IMR-90 (cell line): ENCODE data around the gene SLIT1. TPM values are rescaled to one million over a fixed set of nuclear protein-coding genes. Genes with fewer than 3 reads are reported as not detected.

Source experiments
- ATAC-seq: fragments of 200-7000 bp; cut with Tn5 transposase; 2 replicates; pipeline ENCODE4 v1.9.1; 2020; ENCODE audit warnings: low read depth, mild to moderate bottlenecking, moderate library complexity
- BruUV-seq: library from RNA; stranded (reverse); fragments of 400-500 nt; replicated peaks from 2 replicates; lab custom pipeline; 2021; lab: Mats Ljungman, UMichigan
- CTCF ChIA-PET: fragments of 300-600 bp; formaldehyde crosslinking; extraction: SDS; loops from one replicate; lab custom pipeline; 2021; ENCODE audit warnings: antibody characterized with exemption; lab: Yijun Ruan, JAX
- POLR2A ChIA-PET: fragments of 300-600 bp; sonication (Branson Sonifier 250); formaldehyde crosslinking; loops from one replicate; lab custom pipeline; 2022; ENCODE audit warnings: antibody characterized with exemption; ENCODE audit not compliant: unreplicated experiment; lab: Charles Lee
- DNase-seq: peaks from one replicate; pipeline ENCODE4 v3.0.0; 2013
- H2AFZ ChIP-seq: replicated peaks from 2 replicates; pipeline ENCODE3; 2013; ENCODE audit warnings: low read length, mild to moderate bottlenecking; ENCODE audit not compliant: poor library complexity
- H2AK5ac ChIP-seq: 2 replicates; pipeline ENCODE4 v1.6.1; 2013; ENCODE audit warnings: low read depth, low read length, inconsistent platforms
- H2AK9ac ChIP-seq: replicated peaks from 2 replicates; pipeline ENCODE3; 2013; ENCODE audit warnings: mild to moderate bottlenecking, low read depth, low read length, moderate library complexity; ENCODE audit not compliant: poor library complexity
- H2BK120ac ChIP-seq: 2 replicates; pipeline ENCODE4 v1.6.1; 2013; ENCODE audit warnings: low read depth, low read length, inconsistent platforms
- H2BK15ac ChIP-seq: 3 replicates; pipeline ENCODE4 v1.6.1; 2013; ENCODE audit warnings: low read depth, low read length, inconsistent platforms
- H2BK20ac ChIP-seq: 2 replicates; pipeline ENCODE4 v1.6.1; 2013; ENCODE audit warnings: low read depth, mild to moderate bottlenecking, inconsistent platforms, low read length, moderate library complexity
- H2BK5ac ChIP-seq: 2 replicates; pipeline ENCODE4 v1.6.1; 2013; ENCODE audit warnings: mild to moderate bottlenecking, low read depth, low read length, inconsistent platforms; ENCODE audit not compliant: poor library complexity, severe bottlenecking
- H3K14ac ChIP-seq: replicated peaks from 2 replicates; pipeline ENCODE4 v1.6.1; 2013; ENCODE audit warnings: low read depth, low read length, inconsistent platforms
- H3K18ac ChIP-seq: 2 replicates; pipeline ENCODE4 v1.6.1; 2013; ENCODE audit warnings: low read depth, low read length, control low read depth
- H3K23ac ChIP-seq: 2 replicates; pipeline ENCODE4 v1.6.1; 2013; ENCODE audit warnings: low read depth, low read length, inconsistent platforms
- H3K27ac ChIP-seq: 2 replicates; pipeline ENCODE4 v1.5.1; 2013; ENCODE audit warnings: mild to moderate bottlenecking, control low read depth, low read length; ENCODE audit not compliant: insufficient read depth
- H3K27me3 ChIP-seq: 2 replicates; pipeline ENCODE4 v1.6.1; 2013; ENCODE audit warnings: low read length; ENCODE audit not compliant: control insufficient read depth, insufficient read depth
- H3K36me3 ChIP-seq: 2 replicates; pipeline ENCODE4 v1.6.1; 2013; ENCODE audit warnings: low read length, mixed read lengths; ENCODE audit not compliant: control insufficient read depth, insufficient read depth
- H3K4ac ChIP-seq: 2 replicates; pipeline ENCODE4 v1.6.1; 2013; ENCODE audit warnings: low read depth, low read length, inconsistent platforms
- H3K4me1 ChIP-seq: 2 replicates; pipeline ENCODE4 v1.6.1; 2013; ENCODE audit warnings: low read length, mixed read lengths; ENCODE audit not compliant: control insufficient read depth, insufficient read depth
- H3K4me2 ChIP-seq: 2 replicates; pipeline ENCODE4 v1.6.1; 2013; ENCODE audit warnings: low read depth, mild to moderate bottlenecking, control low read depth, low read length, moderate library complexity
- H3K4me3 ChIP-seq: 2 replicates; pipeline ENCODE4 v1.5.1; 2013; ENCODE audit warnings: low read depth, mild to moderate bottlenecking, control low read depth, low read length, moderate library complexity; ENCODE audit not compliant: insufficient read depth
- H3K56ac ChIP-seq: 2 replicates; pipeline ENCODE4 v1.6.1; 2013; ENCODE audit warnings: low read length, inconsistent platforms; ENCODE audit not compliant: insufficient read depth; ENCODE audit errors: extremely low read depth
- H3K79me1 ChIP-seq, 2 experiments: 2 replicates each; pipeline ENCODE4 v1.6.1; 2013; ENCODE audit warnings: low read length in 2 of 2, inconsistent platforms in 1 of 2, low read depth in 1 of 2
- H3K9ac ChIP-seq: 2 replicates; pipeline ENCODE4 v1.6.1; 2013; ENCODE audit warnings: low read depth, low read length, control low read depth
- H3K9me1 ChIP-seq: 2 replicates; pipeline ENCODE4 v1.6.1; 2013; ENCODE audit warnings: low read length, inconsistent platforms; ENCODE audit not compliant: insufficient read depth
- H3K9me3 ChIP-seq: 2 replicates; pipeline ENCODE4 v1.6.1; 2013; ENCODE audit warnings: low read length; ENCODE audit not compliant: control insufficient read depth, insufficient read depth
- H4K20me1 ChIP-seq: 2 replicates; pipeline ENCODE4 v1.6.1; 2013; ENCODE audit warnings: low read length, inconsistent platforms; ENCODE audit not compliant: insufficient read depth
- H4K5ac ChIP-seq: 2 replicates; pipeline ENCODE4 v1.6.1; 2013; ENCODE audit warnings: mild to moderate bottlenecking, low read depth, low read length, control low read depth
- H4K8ac ChIP-seq, 2 experiments: 2 replicates each; pipeline ENCODE4 v1.6.1; 2013; ENCODE audit warnings: low read depth in 2 of 2, low read length in 2 of 2, control low read depth in 1 of 2, inconsistent platforms in 1 of 2
- H4K91ac ChIP-seq: 2 replicates; pipeline ENCODE4 v1.6.1; 2013; ENCODE audit warnings: low read depth, low read length, inconsistent platforms; ENCODE audit not compliant: insufficient read depth
- CEBPB ChIP-seq: IDR thresholded peaks from 2 replicates; pipeline ENCODE4 v1.6.1; 2012; ENCODE audit warnings: low read depth, low read length, improper control_type of control experiment
- CHD1 ChIP-seq: IDR thresholded peaks from 2 replicates; pipeline ENCODE4 v1.6.1; 2012; ENCODE audit warnings: low read depth, low read length, improper control_type of control experiment
- CTCF ChIP-seq: conservative IDR thresholded peaks from 2 replicates; pipeline ENCODE4 v1.5.1; 2012; ENCODE audit warnings: mild to moderate bottlenecking, low read depth, low read length, improper control_type of control experiment
- FOS ChIP-seq: fragments of 150-350 bp; IDR thresholded peaks from 2 replicates; pipeline ENCODE4 v1.6.1; 2016; ENCODE audit warnings: low read depth, low read length
- MAFK ChIP-seq: IDR thresholded peaks from 2 replicates; pipeline ENCODE4 v1.6.1; 2012; ENCODE audit warnings: low read depth, low read length, improper control_type of control experiment
- MAZ ChIP-seq: IDR thresholded peaks from 2 replicates; pipeline ENCODE4 v1.6.1; 2012; ENCODE audit warnings: low read depth, mild to moderate bottlenecking, low read length, improper control_type of control experiment, moderate library complexity, borderline replicate concordance
- NFE2L2 ChIP-seq: fragments of 150-350 bp; IDR thresholded peaks from 2 replicates; pipeline ENCODE4 v1.6.1; 2016; ENCODE audit warnings: low read depth, mild to moderate bottlenecking, low read length
- POLR2A ChIP-seq: IDR thresholded peaks from 2 replicates; pipeline ENCODE4 v1.6.1; 2012; ENCODE audit warnings: mild to moderate bottlenecking, low read depth, low read length
- RAD21 ChIP-seq: IDR thresholded peaks from 2 replicates; pipeline ENCODE4 v1.6.1; 2012; ENCODE audit warnings: low read length, improper control_type of control experiment
- RCOR1 ChIP-seq: IDR thresholded peaks from 2 replicates; pipeline ENCODE4 v1.6.1; 2012; ENCODE audit warnings: mild to moderate bottlenecking, low read length, improper control_type of control experiment; ENCODE audit not compliant: insufficient replicate concordance
- RFX5 ChIP-seq: IDR thresholded peaks from 2 replicates; pipeline ENCODE4 v1.8.0; 2012; ENCODE audit warnings: low read depth, mild to moderate bottlenecking, low read length, moderate library complexity
- SMC3 ChIP-seq: fragments of 150-350 bp; IDR thresholded peaks from 2 replicates; pipeline ENCODE4 v1.6.1; 2016; ENCODE audit warnings: low read depth, mild to moderate bottlenecking, antibody characterized with exemption, low read length, moderate library complexity
- USF2 ChIP-seq: fragments of 150-350 bp; IDR thresholded peaks from 2 replicates; pipeline ENCODE4 v1.6.1; 2017; ENCODE audit warnings: mild to moderate bottlenecking, antibody characterized with exemption, low read length, low read depth
- WGBS, 2 experiments: methylation state at CpG; one replicate each; pipeline versions ENCODE4 v1.1.5 to v1.1.7; 2013; ENCODE audit warnings: missing lambda C conversion rate in 2 of 2; ENCODE audit not compliant: insufficient read length in 1 of 2; ENCODE audit errors: extremely low coverage in 2 of 2; 5-methylcytosine and 5-hydroxymethylcytosine counted together
- dilution Hi-C: fragments of 300-500 bp; cut with HindIII; formaldehyde crosslinking; loops from one replicate; pipeline ENCODE4 v1.14.3; 2018; ENCODE audit warnings: low sequenced_read_pairs; ENCODE audit not compliant: unreplicated experiment
- in situ Hi-C: fragments of 300-500 bp; cut with MboI; formaldehyde crosslinking; loops from 3 replicates; pipeline ENCODE4 v1.14.3; 2019; ENCODE audit warnings: low sequenced_read_pairs, inconsistent platforms, mixed read lengths
- intact Hi-C: fragments of 100-400 bp; cut with micrococcal nuclease; formaldehyde crosslinking; loops from 2 replicates; pipeline ENCODE4 v1.10.0; 2022
- polyA plus RNA-seq, 3 experiments: library from polyadenylated mRNA; depleted of rRNA; stranded (reverse); fragments of >200 nt; gene quantifications; 2 replicates each; pipeline ENCODE4 v1.2.3, GENCODE V29; 2012; ENCODE audit warnings: low replicate concordance in 1 of 3
- total RNA-seq: library from RNA; depleted of rRNA; stranded (reverse); fragments of >200 nt; gene quantifications from 2 replicates; pipeline ENCODE4 v1.2.3, GENCODE V29; 2012
- TF ChIP-seq, protein P1 (sequence below): fragments of 150-350 bp; IDR thresholded peaks from 2 replicates; pipeline ENCODE4 v1.6.1; 2016; ENCODE audit warnings: low read depth, mild to moderate bottlenecking, low read length, moderate library complexity, borderline replicate concordance

The SLIT1 gene
- total and polyA plus RNA-seq, 2 of the 4 experiments (the other 2 are of a cell fraction), result under 0.01 TPM

DNA sequence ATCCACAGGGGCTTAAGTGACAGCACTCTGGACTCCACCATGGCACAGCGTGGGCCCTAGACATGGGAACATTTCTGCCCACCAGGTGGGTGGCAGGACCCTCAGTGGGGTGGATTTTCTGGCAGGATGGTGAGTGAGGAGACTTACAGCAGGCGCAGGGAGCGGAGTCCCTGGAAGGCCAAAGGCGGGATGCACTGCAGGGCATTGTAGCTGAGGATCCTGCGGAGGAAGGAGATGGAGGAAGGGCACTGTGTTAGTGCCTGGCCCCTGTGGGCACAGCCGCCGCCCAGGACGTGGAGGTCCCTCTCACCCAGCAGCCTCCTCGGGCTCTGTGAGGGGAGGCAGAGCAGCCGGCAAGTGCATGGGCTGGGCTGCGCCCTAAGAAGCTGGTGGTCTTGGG is 154.3 kb downstream of the SLIT1 start:
- no peak overlapping the region for H3K18ac ChIP-seq
- BruUV-seq, result no TSS peak
- dilution Hi-C loops, result no loop called here
- H3K4me1 ChIP-seq, result no peaks in the 10 kb centered on the region; the same call in 1 of the 2 replicates
- H3K9me3 ChIP-seq, result peaks cover 6% of the 10 kb centered on the region; the same call in 1 of the 2 replicates
- H4K91ac ChIP-seq, result no peak overlapping the region
- no peak overlapping the region for H2AK5ac ChIP-seq
- H3K27ac ChIP-seq, result no peak overlapping the region
- no peak overlapping the region for H3K9ac ChIP-seq
- H2BK15ac ChIP-seq, result no peak overlapping the region
- H3K14ac ChIP-seq, result no peak overlapping the region
- peak overlapping the region; percentile 9 for H2AK9ac ChIP-seq
- intact Hi-C loops, result loop anchor here (10.0 kb wide), 2 partner anchors 387 to 657 kb away; no protein-coding TSS in a partner anchor
- H3K36me3 ChIP-seq, result no peaks in the 10 kb centered on the region
- no peaks in the 10 kb centered on the region for H3K9me1 ChIP-seq
- H2AFZ ChIP-seq, result no peak overlapping the region
- H2BK120ac ChIP-seq, result no peak overlapping the region
- in situ Hi-C loops, result no loop called here
- no peak overlapping the region for H2BK20ac ChIP-seq
- H4K5ac ChIP-seq, result no peak overlapping the region
- TF ChIP-seq RAD21, result no peak
- no peak for TF ChIP-seq CEBPB
- no peak for TF ChIP-seq RCOR1
- TF ChIP-seq CHD1, result no peak
- no peak for TF ChIP-seq MAFK
- TF ChIP-seq CTCF, result no peak
- no peak for TF ChIP-seq NFE2L2
- no peak for TF ChIP-seq RFX5
- TF ChIP-seq MAZ, result no peak
- no peak for TF ChIP-seq USF2
- TF ChIP-seq POLR2A, result no peak
- TF ChIP-seq, protein P1, sequence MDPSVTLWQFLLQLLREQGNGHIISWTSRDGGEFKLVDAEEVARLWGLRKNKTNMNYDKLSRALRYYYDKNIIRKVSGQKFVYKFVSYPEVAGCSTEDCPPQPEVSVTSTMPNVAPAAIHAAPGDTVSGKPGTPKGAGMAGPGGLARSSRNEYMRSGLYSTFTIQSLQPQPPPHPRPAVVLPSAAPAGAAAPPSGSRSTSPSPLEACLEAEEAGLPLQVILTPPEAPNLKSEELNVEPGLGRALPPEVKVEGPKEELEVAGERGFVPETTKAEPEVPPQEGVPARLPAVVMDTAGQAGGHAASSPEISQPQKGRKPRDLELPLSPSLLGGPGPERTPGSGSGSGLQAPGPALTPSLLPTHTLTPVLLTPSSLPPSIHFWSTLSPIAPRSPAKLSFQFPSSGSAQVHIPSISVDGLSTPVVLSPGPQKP, result no peak
- no peak for TF ChIP-seq SMC3
- TF ChIP-seq FOS, result no peak
- no peak overlapping the region for H3K23ac ChIP-seq
- H3K56ac ChIP-seq, result no peak overlapping the region
- H2BK5ac ChIP-seq, result no peak overlapping the region
- POLR2A ChIA-PET, result no interaction called here
- H4K8ac ChIP-seq, result no peak overlapping the region
- no peak overlapping the region for H3K4ac ChIP-seq
- no CpG with 5 or more reads among the region's 11 CpGs for WGBS, 2 experiments
- no peaks in the 10 kb centered on the region for H4K20me1 ChIP-seq
- CTCF ChIA-PET, result no interaction called here
- no peak overlapping the region for H3K4me2 ChIP-seq
- H3K79me1 ChIP-seq, result no peaks in the 10 kb centered on the region
- ATAC-seq, result no peak
- peaks cover 40% of the 10 kb centered on the region for H3K27me3 ChIP-seq
- DNase-seq, result no peak
- no peak overlapping the region for H3K4me3 ChIP-seq
